HepG2 (cell line): ENCODE data around the gene MMS19. TPM values are rescaled to one million over a fixed set of nuclear protein-coding genes. Genes with fewer than 3 reads are reported as not detected.

ENCODE experiments used
- ATAC-seq: fragments of 200-7000 bp; cut with Tn5 transposase; 3 replicates; pipeline ENCODE4 v1.9.1; 2020; ENCODE audit warnings: mild to moderate bottlenecking, moderate library complexity
- BruUV-seq: library from RNA; stranded (reverse); fragments of 400-500 nt; replicated peaks from 2 replicates; lab custom pipeline; 2021; lab: Mats Ljungman, UMichigan
- CTCF ChIA-PET: fragments of 300-600 bp; formaldehyde crosslinking; extraction: SDS; loops from one replicate; lab custom pipeline; 2021; ENCODE audit warnings: low total read pairs, inconsistent platforms, low intra/inter-chr PET ratio; lab: Yijun Ruan, JAX
- POLR2A ChIA-PET: fragments of 350-600 bp; sonication (Branson Sonifier 250); formaldehyde crosslinking; loops from one replicate; lab custom pipeline; 2020; ENCODE audit warnings: antibody characterized with exemption, inconsistent platforms; lab: Yijun Ruan, JAX
- DNase-seq: peaks from one replicate; pipeline ENCODE4 v3.0.0-alpha.2; 2015; ENCODE audit warnings: low spot score
- FAIRE-seq: peaks from 3 replicates; lab custom pipeline; 2011; peaks lifted over from hg19 to GRCh38; lab: Jason Lieb, UNC
- H2AFZ ChIP-seq: one replicate; pipeline ENCODE4 v1.6.1; 2011; ENCODE audit warnings: low read length, inconsistent platforms
- H3K27ac ChIP-seq: fragments of 300-600 bp; 3 replicates; pipeline ENCODE4 v1.8.0; 2011; ENCODE audit warnings: mixed run types, mild to moderate bottlenecking, mixed read lengths, low read length, inconsistent platforms; ENCODE audit not compliant: insufficient read depth; ENCODE audit errors: extremely low read length
- H3K27me3 ChIP-seq, 2 experiments: fragments of 200-600 bp in 1 of 2; 2 replicates in 1 of 2; 3 replicates in 1 of 2; pipeline versions ENCODE4 v1.6.0 to v1.8.0; 2011; ENCODE audit warnings: low read length in 2 of 2, mild to moderate bottlenecking in 2 of 2, moderate library complexity in 2 of 2, inconsistent platforms in 1 of 2; ENCODE audit not compliant: insufficient read depth in 2 of 2, control insufficient read depth in 1 of 2
- H3K36me3 ChIP-seq, 2 experiments: fragments of 200-600 bp in 1 of 2; replicated peaks in 1 of 2; 2 replicates in 1 of 2; 3 replicates in 1 of 2; pipeline versions ENCODE4 v1.5.1 to v1.8.0; 2011; ENCODE audit warnings: low read length in 2 of 2, inconsistent platforms in 1 of 2; ENCODE audit not compliant: insufficient read depth in 2 of 2, control insufficient read depth in 1 of 2
- H3K4me1 ChIP-seq: 2 replicates; pipeline ENCODE4 v1.5.1; 2012; ENCODE audit warnings: low read length, inconsistent platforms; ENCODE audit not compliant: insufficient read depth
- H3K4me2 ChIP-seq: 2 replicates; pipeline ENCODE4 v1.6.0; 2011; ENCODE audit warnings: low read depth, low read length, inconsistent platforms
- H3K4me3 ChIP-seq, 3 experiments: fragments of 200-600 bp in 1 of 3; sonication (generic), shearing (Covaris generic) in 1 of 3; replicated peaks in 1 of 3; 2 replicates each; pipeline ENCODE4 v1.5.1; 2011 to 2016; ENCODE audit warnings: low read length in 3 of 3, inconsistent platforms in 2 of 3, low read depth in 2 of 3, mild to moderate bottlenecking in 2 of 3, control low read depth in 1 of 3, mixed read lengths in 1 of 3; ENCODE audit not compliant: insufficient read depth in 1 of 3
- H3K79me2 ChIP-seq: one replicate; pipeline ENCODE4 v1.6.1; 2011; ENCODE audit warnings: low read length, inconsistent platforms; ENCODE audit not compliant: insufficient read depth
- H3K9ac ChIP-seq: 2 replicates; pipeline ENCODE4 v1.6.0; 2011; ENCODE audit warnings: mild to moderate bottlenecking, low read depth, low read length, inconsistent platforms; ENCODE audit not compliant: insufficient read depth
- H3K9me3 ChIP-seq: 2 replicates; pipeline ENCODE4 v1.5.1; 2012; ENCODE audit warnings: mild to moderate bottlenecking, low read length
- H4K20me1 ChIP-seq: 2 replicates; pipeline ENCODE4 v1.6.0; 2011; ENCODE audit warnings: inconsistent platforms, mild to moderate bottlenecking, low read length, moderate library complexity; ENCODE audit not compliant: insufficient read depth
- ATF3 ChIP-seq: sonication (generic); formaldehyde crosslinking; IDR thresholded peaks from 2 replicates; pipeline ENCODE4 v1.4.0; 2020; ENCODE audit warnings: missing genetic modification reagents
- FLYWCH1 ChIP-seq: sonication (generic); formaldehyde crosslinking; IDR thresholded peaks from 2 replicates; pipeline ENCODE4 v1.8.1; 2023; ENCODE audit warnings: mild to moderate bottlenecking, missing genetic modification reagents
- HMGA1 ChIP-seq: sonication (generic); formaldehyde crosslinking; conservative IDR thresholded peaks from 2 replicates; pipeline ENCODE4 v1.4.0; 2020; ENCODE audit warnings: missing genetic modification reagents
- HOXA9 ChIP-seq: sonication (generic); formaldehyde crosslinking; IDR thresholded peaks from 2 replicates; pipeline ENCODE4 v1.8.1; 2022; ENCODE audit warnings: missing genetic modification reagents, mild to moderate bottlenecking, moderate library complexity, borderline replicate concordance
- IRF2 ChIP-seq: IDR thresholded peaks from 2 replicates; pipeline ENCODE4 v1.6.1; 2018; ENCODE audit warnings: missing genetic modification reagents, missing compliant biosample characterization
- KMT2A ChIP-seq: sonication (generic); formaldehyde crosslinking; IDR thresholded peaks from 2 replicates; pipeline ENCODE4 v1.4.0; 2020; ENCODE audit warnings: missing genetic modification reagents
- MAZ ChIP-seq, 2 experiments: sonication (generic) in 1 of 2; formaldehyde crosslinking in 1 of 2; IDR thresholded peaks; 2 replicates each; pipeline versions ENCODE4 v1.5.0 to v1.6.1; 2012 to 2020; ENCODE audit warnings: low read depth in 2 of 2, mild to moderate bottlenecking in 2 of 2, borderline replicate concordance in 1 of 2, improper control_type of control experiment in 1 of 2, low read length in 1 of 2, missing genetic modification reagents in 1 of 2, moderate library complexity in 1 of 2
- MTA1 ChIP-seq: sonication (generic); formaldehyde crosslinking; IDR thresholded peaks from 2 replicates; pipeline ENCODE4 v1.4.0; 2020; ENCODE audit warnings: missing genetic modification reagents, mild to moderate bottlenecking, borderline replicate concordance
- NFIC ChIP-seq: IDR thresholded peaks from 2 replicates; pipeline ENCODE4 v1.6.1; 2012; ENCODE audit warnings: mild to moderate bottlenecking, low read length, inconsistent platforms
- POLR2G ChIP-seq: fragments of 200-400 bp; formaldehyde crosslinking; IDR thresholded peaks from 2 replicates; pipeline ENCODE4 v1.6.1; 2018; ENCODE audit warnings: mild to moderate bottlenecking, low read depth, low read length, moderate library complexity
- SSRP1 ChIP-seq: IDR thresholded peaks from 2 replicates; pipeline ENCODE4 v1.6.1; 2016; ENCODE audit warnings: control low read depth
- ZNF235 ChIP-seq: sonication (generic); formaldehyde crosslinking; IDR thresholded peaks from 2 replicates; pipeline ENCODE4 v1.8.1; 2023; ENCODE audit warnings: mild to moderate bottlenecking, missing genetic modification reagents, borderline replicate concordance
- ZNF556 ChIP-seq: sonication (generic); formaldehyde crosslinking; IDR thresholded peaks from 2 replicates; pipeline ENCODE4 v1.4.0; 2020; ENCODE audit warnings: mild to moderate bottlenecking, missing genetic modification reagents, borderline replicate concordance
- ZNF710 ChIP-seq: sonication (generic); formaldehyde crosslinking; IDR thresholded peaks from 2 replicates; pipeline ENCODE4 v1.5.0; 2020; ENCODE audit warnings: mild to moderate bottlenecking, missing genetic modification reagents, borderline replicate concordance
- ZNF713 ChIP-seq: sonication (generic); formaldehyde crosslinking; IDR thresholded peaks from 2 replicates; pipeline ENCODE4 v1.4.0; 2020; ENCODE audit warnings: mild to moderate bottlenecking, missing genetic modification reagents
- ZNF761 ChIP-seq: sonication (generic); formaldehyde crosslinking; conservative IDR thresholded peaks from 2 replicates; pipeline ENCODE4 v1.4.0; 2020; ENCODE audit warnings: mild to moderate bottlenecking, missing genetic modification reagents
- ZNF879 ChIP-seq: sonication (generic); formaldehyde crosslinking; IDR thresholded peaks from 2 replicates; pipeline ENCODE4 v1.8.1; 2023; ENCODE audit warnings: missing genetic modification reagents
- WGBS: methylation state at CpG from one replicate; pipeline ENCODE4 v1.1.6; 2017; ENCODE audit warnings: low lambda C conversion rate; 5-methylcytosine and 5-hydroxymethylcytosine counted together
- in situ Hi-C: cut with HindIII; loops from 2 replicates; pipeline ENCODE4 v1.10.0; 2017; ENCODE audit warnings: low pct_unique_long_range_greater_than_20kb; ENCODE audit not compliant: extremely low pct_ligation_motif_present
- intact Hi-C: fragments of 100-400 bp; cut with micrococcal nuclease; formaldehyde crosslinking; loops from one replicate; pipeline ENCODE4 v1.10.0; 2022; ENCODE audit not compliant: unreplicated experiment
- polyA plus RNA-seq, 8 experiments: library from polyadenylated mRNA; depleted of rRNA in 3 of 8; stranded (reverse) in 7 of 8; unstranded in 1 of 8; fragments of >200 nt; fragmentation: Illumina TruSeq in 4 of 8; extraction: Trizol in 4 of 8; gene quantifications; 2 replicates each; pipeline versions ENCODE4 v1.2.1 to v1.2.3, GENCODE V29; 2011 to 2016; ENCODE audit warnings: low read depth in 4 of 8, missing spikeins in 1 of 8, mixed read lengths in 1 of 8; ENCODE audit not compliant: insufficient read depth in 1 of 8
- total RNA-seq, 5 experiments: library from RNA; depleted of rRNA; stranded (reverse); fragments of >200 nt; fragmentation: Illumina TruSeq; extraction: Trizol; gene quantifications; 2 replicates each; pipeline ENCODE4 v1.2.3, GENCODE V29; 2016; ENCODE audit warnings: low read depth in 1 of 5

The MMS19 gene
- total and polyA plus RNA-seq, 2 of the 13 experiments (the other 11 are each of a cell fraction or from before 2014, with no cell fraction given), result 76.4 to 107 TPM

GRCh38 chr10:97479939-97480338 lies 18.3 kb downstream of the MMS19 start:
- H3K36me3 ChIP-seq, result peaks cover 25 to 76% of the 10 kb centered on the region in 2 experiments
- intact Hi-C loops, result no loop called here

More at GRCh38 chr10:97479939-97480338, 18.3 kb downstream of the MMS19 start:
- Histone ChIP-seq H3K4me3 (no peak overlapping the region), H3K4me2 (no peak overlapping the region), H2AFZ (no peak overlapping the region), H4K20me1 (no peaks in the 10 kb centered on the region), H3K4me1 (peaks cover 14% of the 10 kb centered on the region), H3K9ac (no peak overlapping the region), H3K79me2 (peaks cover 13% of the 10 kb centered on the region), H3K27ac (no peak overlapping the region), H3K27me3 (no peaks in the 10 kb centered on the region), H3K9me3 (no peaks in the 10 kb centered on the region)
- no peak for TF ChIP-seq MAZ (IDR thresholded peaks at IDR 0.05; ENCODE audit: borderline replicate concordance, low read depth, low read length)
- no peak for TF ChIP-seq MAZ (CRISPR knock-in tag; IDR thresholded peaks at IDR 0.05; ENCODE audit: low read depth)
- TF ChIP-seq KMT2A (CRISPR knock-in tag), result no peak
- no peak for TF ChIP-seq ZNF235 (CRISPR knock-in tag)
- TF ChIP-seq IRF2 (CRISPR knock-in tag), result no peak
- TF ChIP-seq MTA1, result no peak
- TF ChIP-seq POLR2G, result no peak
- TF ChIP-seq FLYWCH1 (CRISPR knock-in tag), result no peak
- TF ChIP-seq ZNF879 (CRISPR knock-in tag), result no peak
- TF ChIP-seq ATF3 (CRISPR knock-in tag), result no peak
- TF ChIP-seq NFIC, result no peak
- no peak for TF ChIP-seq HOXA9 (CRISPR knock-in tag)
- no peak for TF ChIP-seq SSRP1
- TF ChIP-seq ZNF556, result no peak
- TF ChIP-seq ZNF713 (CRISPR knock-in tag), result no peak
- no peak for TF ChIP-seq HMGA1 (CRISPR knock-in tag)
- no peak for TF ChIP-seq ZNF710 (CRISPR knock-in tag)
- no peak for TF ChIP-seq ZNF761 (CRISPR knock-in tag)
- FAIRE-seq (no peak), DNase-seq (no peak), ATAC-seq (no peak)
- WGBS, result 88% methylated on average over 9 of the region's 9 CpGs
- BruUV-seq, result no TSS peak
- ChIA-PET POLR2A (no interaction called here), CTCF (no interaction called here)
- in situ Hi-C loops, result no loop called here
